GM13977 (cell line): Measurements from ENCODE around the gene KSR1.
"Not testable (repeated sequence)": the region's sequence is repeated elsewhere in the genome, so short reads cannot be mapped to it uniquely, and the experiment has no call there.

Source experiments
- DNase-seq: peaks from one replicate; pipeline ENCODE4 v3.0.0; 2012; ENCODE audit warnings: low spot score
- in situ Hi-C: fragments of 300-500 bp; cut with MboI; formaldehyde crosslinking; loops from one replicate; pipeline ENCODE4 v1.12.0; 2022; ENCODE audit warnings: low sequenced_read_pairs, low pct_unique_long_range_greater_than_20kb, mixed read lengths, inconsistent platforms; ENCODE audit not compliant: unreplicated experiment
- TF ChIP-seq, protein P1 (sequence below): IDR thresholded peaks from 2 replicates; pipeline ENCODE4 v1.5.1; 2012; ENCODE audit warnings: mild to moderate bottlenecking, control low read depth; ENCODE audit not compliant: insufficient read depth; ENCODE audit errors: extremely low read depth, missing control alignments

Gene KSR1

DNA sequence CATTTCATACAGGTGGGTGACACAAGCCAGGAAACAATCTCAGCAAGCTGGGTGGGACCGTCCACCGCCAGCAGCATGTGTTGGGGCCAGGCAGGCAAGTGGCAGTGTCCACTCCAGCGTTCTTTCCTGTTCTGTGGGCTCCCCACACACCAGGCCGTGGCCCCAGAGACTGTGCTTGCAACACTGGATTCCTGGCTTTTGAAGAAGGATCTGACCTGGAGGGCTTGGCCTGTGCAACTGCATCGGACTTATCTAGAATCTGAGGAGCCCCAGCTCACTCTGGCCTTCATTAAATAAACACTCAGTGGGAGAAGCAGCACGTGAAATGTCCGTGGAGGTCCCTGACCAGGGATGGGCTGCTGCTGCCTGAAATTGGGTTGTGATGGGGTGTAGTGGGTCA, 3.2 kb downstream of the KSR1 start:
- DNase-seq: no peak
- TF ChIP-seq, protein P1, sequence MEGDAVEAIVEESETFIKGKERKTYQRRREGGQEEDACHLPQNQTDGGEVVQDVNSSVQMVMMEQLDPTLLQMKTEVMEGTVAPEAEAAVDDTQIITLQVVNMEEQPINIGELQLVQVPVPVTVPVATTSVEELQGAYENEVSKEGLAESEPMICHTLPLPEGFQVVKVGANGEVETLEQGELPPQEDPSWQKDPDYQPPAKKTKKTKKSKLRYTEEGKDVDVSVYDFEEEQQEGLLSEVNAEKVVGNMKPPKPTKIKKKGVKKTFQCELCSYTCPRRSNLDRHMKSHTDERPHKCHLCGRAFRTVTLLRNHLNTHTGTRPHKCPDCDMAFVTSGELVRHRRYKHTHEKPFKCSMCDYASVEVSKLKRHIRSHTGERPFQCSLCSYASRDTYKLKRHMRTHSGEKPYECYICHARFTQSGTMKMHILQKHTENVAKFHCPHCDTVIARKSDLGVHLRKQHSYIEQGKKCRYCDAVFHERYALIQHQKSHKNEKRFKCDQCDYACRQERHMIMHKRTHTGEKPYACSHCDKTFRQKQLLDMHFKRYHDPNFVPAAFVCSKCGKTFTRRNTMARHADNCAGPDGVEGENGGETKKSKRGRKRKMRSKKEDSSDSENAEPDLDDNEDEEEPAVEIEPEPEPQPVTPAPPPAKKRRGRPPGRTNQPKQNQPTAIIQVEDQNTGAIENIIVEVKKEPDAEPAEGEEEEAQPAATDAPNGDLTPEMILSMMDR: no peak
- in situ Hi-C loops: loop anchor here (10.0 kb wide), 1 partner anchor 85 kb away; no protein-coding TSS in a partner anchor

DNA sequence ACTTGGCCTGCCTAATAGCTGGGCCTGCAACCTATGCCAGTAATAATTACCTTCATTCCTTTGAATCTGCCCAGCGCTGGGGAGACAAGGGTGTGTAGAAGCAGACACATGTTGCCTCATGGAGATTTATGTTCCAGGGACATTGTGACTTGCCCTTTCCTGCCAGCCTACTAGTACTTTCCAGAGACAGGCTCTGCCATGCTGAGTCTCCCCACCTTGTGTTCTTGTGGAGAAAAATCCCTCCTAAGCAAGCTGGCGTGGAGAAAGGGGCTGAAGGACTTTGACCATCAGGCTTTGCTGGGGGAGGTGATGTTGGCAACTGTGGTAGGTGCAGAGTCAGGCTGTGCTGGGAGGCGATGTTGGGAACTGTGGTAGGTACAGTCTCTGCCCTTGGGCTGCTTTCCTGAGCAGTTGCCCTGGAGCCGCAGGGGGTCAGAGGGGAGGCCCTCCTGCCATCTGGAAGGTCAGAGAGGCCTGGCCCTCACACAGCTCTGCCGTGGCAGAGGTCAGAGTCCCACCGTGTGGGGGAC, 4.0 kb downstream of the KSR1 start:
- DNase-seq: no peak
- TF ChIP-seq, protein P1: no peak
- in situ Hi-C loops: no loop called here

DNA sequence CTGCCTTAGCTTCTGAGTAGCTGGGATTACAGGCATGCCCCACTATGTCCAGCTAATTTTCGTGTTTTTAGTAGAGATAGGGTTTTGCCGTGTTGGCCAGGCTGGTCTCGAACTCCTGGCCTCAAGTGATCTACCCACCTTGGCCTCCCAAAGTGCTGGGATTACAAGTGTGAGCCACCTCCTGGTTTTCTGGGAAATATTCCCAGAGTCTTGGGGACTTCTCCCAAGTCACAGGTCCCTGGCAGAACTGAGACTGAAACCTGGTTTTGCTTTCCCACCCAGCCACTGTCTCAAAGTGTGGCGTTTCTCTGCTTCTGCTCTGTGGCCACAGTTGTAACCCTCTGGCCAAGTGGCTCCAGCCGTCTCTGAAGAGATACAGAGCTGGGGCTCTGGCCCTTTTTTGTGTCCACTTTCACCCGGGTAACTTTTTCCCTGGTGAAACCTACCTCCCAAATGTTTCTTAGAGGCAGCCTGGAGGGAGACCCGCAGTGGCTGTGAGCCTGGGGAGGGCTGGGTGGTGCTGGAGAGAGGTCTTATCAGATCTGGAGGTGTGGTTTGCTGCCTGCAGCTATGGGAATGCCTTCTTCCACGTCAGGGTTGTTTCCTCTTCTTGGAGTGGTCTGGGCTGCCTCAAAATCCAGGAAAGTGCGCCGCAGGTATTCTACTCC, 5.1 kb downstream of the KSR1 start:
- in situ Hi-C loops: no loop called here
- DNase-seq: no peak
- TF ChIP-seq, protein P1: no peak

DNA sequence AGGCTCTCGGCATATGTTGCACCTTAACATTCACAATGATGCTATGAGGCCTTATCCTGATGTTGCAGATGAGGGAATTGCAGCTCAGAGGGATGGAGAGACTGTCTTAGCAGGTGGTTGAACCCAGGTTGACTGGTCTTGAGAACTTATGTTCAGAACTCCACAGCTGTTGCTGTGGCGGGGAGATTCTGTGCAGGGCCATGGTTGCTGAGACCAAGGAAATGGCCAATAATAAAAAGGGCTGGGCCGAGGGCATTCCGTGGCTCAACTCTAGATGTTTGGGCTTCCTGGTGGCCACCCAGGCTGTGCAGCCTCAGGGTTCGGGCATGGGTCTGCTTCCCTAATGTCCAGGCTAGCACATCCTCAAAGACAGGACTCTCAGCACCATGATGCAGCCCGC, 5.9 kb downstream of the KSR1 start:
- TF ChIP-seq, protein P1: no peak
- no peak for DNase-seq
- in situ Hi-C loops: no loop called here

DNA sequence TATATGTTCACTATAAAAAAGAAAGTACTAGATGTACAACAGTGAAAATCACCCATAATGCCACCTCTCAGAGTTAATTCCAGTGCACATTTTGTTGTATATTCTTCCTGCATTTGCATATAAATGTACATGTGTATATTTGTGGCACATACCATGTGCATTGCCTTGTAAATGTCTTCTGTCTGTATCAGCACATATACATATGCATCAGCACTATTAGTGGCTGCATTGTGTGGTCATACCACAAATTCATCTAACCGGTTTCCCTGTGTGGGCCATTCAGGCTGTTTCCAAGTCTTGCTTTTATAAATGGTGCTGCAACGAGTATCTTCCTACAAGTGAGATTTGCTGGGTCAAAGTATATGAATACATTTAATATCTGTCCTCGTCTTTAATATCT, 6.5 kb downstream of the KSR1 start:
- in situ Hi-C loops: no loop called here
- TF ChIP-seq, protein P1: no peak
- no peak for DNase-seq

DNA sequence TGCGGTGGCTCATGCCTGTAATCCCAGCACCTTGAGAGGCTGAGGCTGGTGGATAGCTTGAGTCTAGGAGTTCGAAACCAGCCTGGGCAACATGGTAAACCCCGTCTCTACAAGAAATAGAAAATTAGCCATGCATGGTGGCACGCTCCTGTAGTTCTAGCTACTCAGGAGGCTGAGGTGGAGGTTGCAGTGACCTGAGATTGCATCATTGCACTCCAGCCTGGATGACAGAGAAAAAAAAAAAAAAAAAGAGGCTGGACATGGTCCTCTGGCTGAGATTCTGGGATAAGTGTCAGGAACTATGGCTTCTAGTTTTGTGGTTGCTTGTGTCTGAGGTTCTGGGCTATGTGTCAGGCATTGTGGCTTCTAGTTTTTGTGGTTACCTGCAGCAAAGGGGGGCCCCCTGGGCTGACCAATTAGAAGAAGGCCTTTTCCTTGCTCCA, 7.0 kb downstream of the KSR1 start:
- DNase-seq: no peak
- in situ Hi-C loops: no loop called here
- TF ChIP-seq, protein P1: no peak

DNA sequence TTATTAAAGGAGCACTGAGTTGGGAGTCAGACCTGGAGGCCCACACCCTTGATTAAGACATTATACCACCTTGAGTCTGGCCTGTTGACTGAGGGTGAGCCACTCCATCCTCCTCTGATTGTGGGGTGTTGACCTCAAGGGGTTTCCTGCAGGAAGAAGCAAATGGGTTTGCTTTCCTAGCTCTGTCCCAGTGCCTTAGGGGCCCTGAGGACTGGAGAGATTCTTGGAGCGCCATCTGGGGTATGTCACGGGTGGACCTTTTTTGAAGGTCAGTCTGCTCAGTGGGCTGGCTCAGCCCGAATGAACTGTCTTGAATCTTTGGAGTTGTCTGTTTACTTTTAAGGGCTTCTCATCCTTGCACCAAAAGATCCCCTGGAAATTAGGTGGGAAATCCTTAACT, 7.8 kb downstream of the KSR1 start:
- in situ Hi-C loops, DNase-seq: not testable (repeated sequence)
